GM18526 (cell line): ENCODE data around the gene ANKRD11.

Source experiments
- POLR2A ChIP-seq: IDR thresholded peaks from 3 replicates; pipeline ENCODE4 v1.6.1; 2011; ENCODE audit not compliant: insufficient read length; ENCODE audit errors: extremely low read depth

The ANKRD11 gene

GRCh38 chr16:89244754-89245153, 245.6 kb downstream of the ANKRD11 start:
- no peak for TF ChIP-seq POLR2A

DNA sequence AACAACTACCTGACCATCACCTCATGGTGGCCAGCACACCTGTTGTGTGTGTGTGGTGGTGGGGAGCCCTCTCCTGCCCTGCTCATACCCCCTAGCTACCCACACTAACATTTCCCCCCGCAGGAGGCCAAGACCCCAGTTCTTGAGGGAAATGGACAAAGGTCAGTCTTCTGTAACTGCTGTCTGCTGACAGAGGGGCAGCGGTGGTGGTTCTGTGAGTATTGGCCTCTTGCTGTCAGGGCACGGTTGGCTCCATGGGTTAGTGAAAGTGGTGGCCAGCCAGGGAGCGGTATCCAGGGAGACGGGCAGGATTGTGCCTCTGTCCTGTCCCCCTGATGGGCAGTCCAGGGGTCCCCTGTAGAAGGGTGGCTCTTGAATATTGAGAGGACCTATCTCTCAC, 246.7 kb downstream of the ANKRD11 start:
- TF ChIP-seq POLR2A, result no peak

GRCh38 chr16:89242795-89243200, 247.6 kb downstream of the ANKRD11 start:
- no peak for TF ChIP-seq POLR2A

DNA sequence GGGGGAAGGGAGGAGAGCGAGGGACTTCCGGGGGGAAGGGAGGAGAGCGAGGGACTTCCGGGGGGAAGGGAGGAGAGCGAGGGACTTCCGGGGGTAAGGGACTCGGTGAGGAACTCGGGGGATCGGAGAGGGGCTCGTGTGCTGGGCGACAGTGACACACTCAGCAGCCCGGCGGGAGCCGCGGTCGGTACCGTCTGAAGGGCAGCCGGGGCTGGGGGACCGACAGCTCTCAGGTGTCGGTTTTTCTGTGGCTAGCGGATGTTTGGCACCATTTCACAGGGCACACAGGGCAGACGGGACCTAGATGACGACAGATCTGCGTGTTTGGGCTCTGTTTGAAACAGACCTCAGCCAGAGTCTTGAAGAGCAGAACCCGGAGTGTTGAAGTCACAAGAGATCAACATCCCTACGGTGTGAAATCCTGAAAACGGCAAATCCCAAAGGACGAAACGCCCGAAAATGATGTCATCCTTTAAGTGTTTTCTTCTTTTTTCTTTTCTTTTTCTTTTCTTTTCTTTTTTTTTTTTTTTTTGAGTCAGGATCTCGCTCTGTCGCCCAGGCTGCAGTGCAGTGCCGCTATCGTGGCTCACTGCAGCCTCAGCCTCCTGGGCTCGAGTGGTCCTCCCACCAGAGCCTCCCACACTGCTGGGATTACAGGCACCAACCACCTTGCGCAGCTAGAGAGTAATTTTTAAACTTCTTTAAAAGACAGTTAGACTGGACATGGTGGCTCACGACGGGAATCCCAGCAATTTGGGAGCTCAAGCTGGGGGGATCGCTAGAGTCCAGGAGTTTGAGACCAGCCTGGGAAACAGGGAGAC, 249.0 kb downstream of the ANKRD11 start:
- peak; percentile 95 for TF ChIP-seq POLR2A

- TF ChIP-seq POLR2A, result no peak
These were observed 252.6 kb downstream of the ANKRD11 start for GRCh38 chr16:89237733-89238132.

GRCh38 chr16:89233678-89234490, 256.5 kb downstream of the ANKRD11 start:
- no peak for TF ChIP-seq POLR2A

DNA sequence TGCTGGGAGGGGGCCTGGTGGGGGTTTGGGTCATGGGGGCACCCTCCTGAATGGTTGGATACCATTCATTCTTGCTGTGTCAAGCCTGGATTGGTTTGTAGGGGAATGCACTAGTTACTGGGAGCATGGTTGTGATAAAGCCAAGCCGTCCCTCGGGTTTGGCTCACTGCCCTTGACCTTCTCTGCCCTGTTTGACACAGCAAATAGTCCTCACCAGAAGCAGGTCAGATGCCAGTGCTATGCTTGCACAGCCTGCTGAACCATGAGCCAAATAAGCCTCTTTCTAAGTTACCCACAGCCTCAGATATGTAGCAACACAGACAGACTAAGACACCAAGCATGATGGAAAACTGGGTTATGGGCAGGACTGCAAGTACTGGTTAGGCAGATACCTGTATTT, 258.3 kb downstream of the ANKRD11 start:
- no peak for TF ChIP-seq POLR2A

DNA sequence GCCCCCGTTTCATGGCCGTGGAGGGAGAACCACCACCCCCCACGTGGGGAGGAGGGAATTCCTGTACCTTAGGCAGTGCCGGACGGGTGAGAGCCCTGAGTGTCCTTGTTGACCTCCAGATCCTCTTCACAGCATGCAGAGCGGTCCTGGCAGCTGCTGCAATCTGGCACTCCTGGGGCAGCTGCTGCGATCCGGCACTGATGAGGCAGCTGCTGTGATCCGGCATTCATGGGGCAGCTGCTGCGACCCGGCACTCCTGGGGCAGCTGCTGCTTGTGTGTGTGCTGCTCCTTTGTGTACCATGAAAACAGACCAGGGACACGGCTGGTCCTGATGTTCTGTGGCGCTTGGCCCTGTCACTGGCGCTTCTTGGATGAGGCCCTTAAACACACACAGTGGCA, 260.1 kb downstream of the ANKRD11 start:
- TF ChIP-seq POLR2A, result no peak

GRCh38 chr16:89224665-89225064, 265.7 kb downstream of the ANKRD11 start:
- no peak for TF ChIP-seq POLR2A

- no peak for TF ChIP-seq POLR2A
These were observed 267.4 kb downstream of the ANKRD11 start for GRCh38 chr16:89222931-89223330.

DNA sequence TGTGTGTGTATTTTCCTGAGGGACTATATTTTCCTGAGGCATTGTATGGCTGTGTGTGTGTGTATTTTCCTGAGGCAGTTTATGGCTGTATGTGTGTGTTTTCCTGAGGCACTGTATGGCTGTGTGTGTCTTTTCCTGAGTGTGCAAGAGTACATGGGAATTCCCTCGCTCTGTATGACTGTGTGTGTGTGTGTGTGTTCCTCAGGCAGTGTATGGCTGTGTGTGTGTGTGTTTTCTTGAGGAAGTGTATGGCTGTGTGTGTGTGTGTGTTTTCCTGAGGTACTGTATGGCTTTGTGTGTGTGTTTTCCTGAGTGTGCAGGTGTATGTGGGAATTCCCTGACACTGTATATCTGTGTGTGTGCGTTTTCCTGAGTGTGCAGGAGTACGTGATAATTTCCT, 268.8 kb downstream of the ANKRD11 start:
- TF ChIP-seq POLR2A, result no peak

DNA sequence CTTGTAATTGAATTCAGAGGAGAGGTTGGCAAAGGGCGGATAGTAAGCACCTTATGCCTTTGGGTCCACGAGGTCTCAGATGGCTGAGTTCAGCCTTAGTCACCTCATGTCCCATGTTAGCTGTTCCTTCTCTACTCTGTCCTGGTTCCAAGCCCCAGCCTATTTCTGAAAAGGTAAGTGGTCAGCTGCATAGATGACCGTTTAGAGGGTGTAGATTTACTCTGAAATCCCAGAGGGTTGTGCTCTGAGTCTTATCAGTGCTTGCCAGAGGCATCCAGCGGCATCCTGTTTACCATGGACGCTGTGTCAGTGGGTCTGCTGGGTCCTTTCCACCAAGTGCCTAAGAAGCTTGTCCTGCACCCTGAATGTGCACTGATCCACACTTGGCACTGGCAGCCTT, 271.0 kb downstream of the ANKRD11 start:
- TF ChIP-seq POLR2A, result no peak
